ENCODE results near the gene EID1.

EID1 gene

DNA sequence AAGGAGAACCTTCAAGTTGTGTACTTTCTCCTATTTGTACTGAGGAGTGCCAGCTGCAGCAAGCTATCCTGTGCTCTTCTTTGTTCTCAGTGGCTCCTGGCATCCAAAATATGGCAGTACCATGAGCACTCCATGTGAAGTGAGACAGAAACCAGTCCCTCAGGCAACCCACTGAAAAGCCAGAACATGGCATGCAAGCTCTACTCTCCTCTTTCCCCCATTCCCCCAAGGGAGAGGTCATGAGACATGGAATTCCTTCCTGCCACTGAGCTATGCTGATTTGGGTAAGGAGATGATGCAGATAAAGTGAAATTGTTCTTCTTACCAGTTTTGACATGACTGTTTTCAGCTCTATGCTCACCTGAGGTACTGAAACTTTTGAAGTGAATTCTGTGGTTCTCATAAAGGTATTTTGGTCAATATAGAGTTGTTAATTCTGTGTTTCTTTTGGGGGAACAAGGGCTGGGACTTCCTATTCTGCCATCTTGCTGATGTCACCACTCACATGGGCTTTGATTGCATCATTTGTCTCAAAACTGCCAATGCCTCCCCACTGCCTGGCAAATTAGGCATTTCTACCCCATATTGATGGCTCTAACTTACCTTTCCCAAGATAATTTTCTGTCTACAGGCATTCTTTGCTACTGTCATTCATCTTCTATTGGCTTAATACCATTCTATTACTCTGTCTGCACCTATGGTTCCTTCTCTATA, 44.3 kb upstream of the EID1 start:
- TF ChIP-seq, protein P1, sequence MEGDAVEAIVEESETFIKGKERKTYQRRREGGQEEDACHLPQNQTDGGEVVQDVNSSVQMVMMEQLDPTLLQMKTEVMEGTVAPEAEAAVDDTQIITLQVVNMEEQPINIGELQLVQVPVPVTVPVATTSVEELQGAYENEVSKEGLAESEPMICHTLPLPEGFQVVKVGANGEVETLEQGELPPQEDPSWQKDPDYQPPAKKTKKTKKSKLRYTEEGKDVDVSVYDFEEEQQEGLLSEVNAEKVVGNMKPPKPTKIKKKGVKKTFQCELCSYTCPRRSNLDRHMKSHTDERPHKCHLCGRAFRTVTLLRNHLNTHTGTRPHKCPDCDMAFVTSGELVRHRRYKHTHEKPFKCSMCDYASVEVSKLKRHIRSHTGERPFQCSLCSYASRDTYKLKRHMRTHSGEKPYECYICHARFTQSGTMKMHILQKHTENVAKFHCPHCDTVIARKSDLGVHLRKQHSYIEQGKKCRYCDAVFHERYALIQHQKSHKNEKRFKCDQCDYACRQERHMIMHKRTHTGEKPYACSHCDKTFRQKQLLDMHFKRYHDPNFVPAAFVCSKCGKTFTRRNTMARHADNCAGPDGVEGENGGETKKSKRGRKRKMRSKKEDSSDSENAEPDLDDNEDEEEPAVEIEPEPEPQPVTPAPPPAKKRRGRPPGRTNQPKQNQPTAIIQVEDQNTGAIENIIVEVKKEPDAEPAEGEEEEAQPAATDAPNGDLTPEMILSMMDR (IDR thresholded peaks at IDR 0.05; ENCODE audit: insufficient read depth, low read length, poor library complexity, severe bottlenecking) = no peak
- no peak for TF ChIP-seq EZH2phosphoT487 (conservative IDR thresholded peaks at IDR 0.05; ENCODE audit: low read length)
- Histone ChIP-seq H3K27ac (ENCODE audit: low read depth, low read length) (no peak overlapping the region), H4K20me1 (ENCODE audit: low read depth, low read length) (no peaks in the 10 kb centered on the region), H3K9ac (ENCODE audit: low read length) (no peak overlapping the region), H3K27me3 (ENCODE audit: low read length) (no peaks in the 10 kb centered on the region), H3K4me2 (ENCODE audit: low read depth, low read length, poor library complexity, severe bottlenecking) (no peak overlapping the region), H2AFZ (ENCODE audit: low read depth, low read length, severe bottlenecking) (no peak overlapping the region), H3K79me2 (ENCODE audit: insufficient read depth, low read length) (no peaks in the 10 kb centered on the region), H3K4me3 (ENCODE audit: insufficient read depth, low read length, poor library complexity, severe bottlenecking) (no peak overlapping the region), H3K9me2 (replicated peaks; ENCODE audit: insufficient read depth, low read length) (no peaks in the 10 kb centered on the region), H3K9me3 (ENCODE audit: insufficient read depth, low read length) (no peaks in the 10 kb centered on the region), H3F3A (ENCODE audit: insufficient read depth) (no peaks in the 10 kb centered on the region), H3K36me3 (ENCODE audit: low read length) (no peaks in the 10 kb centered on the region)

DNA sequence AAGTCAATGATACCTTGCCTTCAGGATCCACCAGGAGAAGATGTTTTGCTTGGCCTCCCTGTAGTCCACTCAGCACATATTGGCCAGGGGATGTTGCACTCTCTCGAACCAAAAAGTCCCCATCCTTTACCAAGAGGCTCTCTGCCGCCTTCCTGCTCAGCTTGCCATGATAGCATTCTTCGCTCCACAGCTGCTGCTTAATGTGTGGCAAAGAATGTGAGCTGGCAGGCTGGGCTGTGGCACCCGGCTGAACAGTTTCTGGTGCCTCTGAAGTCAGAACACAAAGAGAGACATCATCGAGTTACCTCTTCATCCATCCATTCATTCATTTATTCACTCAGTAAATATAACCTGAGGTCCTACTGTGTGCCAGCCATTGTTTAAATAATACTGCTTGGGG, 43.2 kb upstream of the EID1 start:
- no peaks in the 10 kb centered on the region for H3K9me3 ChIP-seq (ENCODE audit: insufficient read depth, low read length)
- no peaks in the 10 kb centered on the region for H3K9me2 ChIP-seq (replicated peaks; ENCODE audit: insufficient read depth, low read length)
- no peak overlapping the region for H3K4me3 ChIP-seq (ENCODE audit: insufficient read depth, low read length, poor library complexity, severe bottlenecking)
- no peak overlapping the region for H3K9ac ChIP-seq (ENCODE audit: low read length)
- H3K36me3 ChIP-seq (ENCODE audit: low read length) = no peaks in the 10 kb centered on the region
- no peak for TF ChIP-seq EZH2phosphoT487 (conservative IDR thresholded peaks at IDR 0.05; ENCODE audit: low read length)
- TF ChIP-seq, protein P1 (IDR thresholded peaks at IDR 0.05; ENCODE audit: insufficient read depth, low read length, poor library complexity, severe bottlenecking) = no peak
- no peaks in the 10 kb centered on the region for H3K79me2 ChIP-seq (ENCODE audit: insufficient read depth, low read length)
- H2AFZ ChIP-seq (ENCODE audit: low read depth, low read length, severe bottlenecking) = no peak overlapping the region
- no peaks in the 10 kb centered on the region for H4K20me1 ChIP-seq (ENCODE audit: low read depth, low read length)
- no peak overlapping the region for H3K4me2 ChIP-seq (ENCODE audit: low read depth, low read length, poor library complexity, severe bottlenecking)
- no peak overlapping the region for H3K27ac ChIP-seq (ENCODE audit: low read depth, low read length)
- no peaks in the 10 kb centered on the region; the same call in 1 of the 2 replicates for H3K27me3 ChIP-seq (ENCODE audit: low read length)
- H3F3A ChIP-seq (ENCODE audit: insufficient read depth) = no peaks in the 10 kb centered on the region

GRCh38 chr15:48842501-48842900, 35.4 kb upstream of the EID1 start:
- no peaks in the 10 kb centered on the region for H4K20me1 ChIP-seq (ENCODE audit: low read depth, low read length)
- no peak overlapping the region for H2AFZ ChIP-seq (ENCODE audit: low read depth, low read length, severe bottlenecking)
- H3K9ac ChIP-seq (ENCODE audit: low read length) = no peak overlapping the region
- no peaks in the 10 kb centered on the region for H3K9me2 ChIP-seq (replicated peaks; ENCODE audit: insufficient read depth, low read length)
- H3K36me3 ChIP-seq (ENCODE audit: low read length) = no peaks in the 10 kb centered on the region
- TF ChIP-seq, protein P1 (IDR thresholded peaks at IDR 0.05; ENCODE audit: insufficient read depth, low read length, poor library complexity, severe bottlenecking) = no peak
- no peak for TF ChIP-seq EZH2phosphoT487 (conservative IDR thresholded peaks at IDR 0.05; ENCODE audit: low read length)
- H3K79me2 ChIP-seq (ENCODE audit: insufficient read depth, low read length) = no peaks in the 10 kb centered on the region
- no peaks in the 10 kb centered on the region for H3F3A ChIP-seq (ENCODE audit: insufficient read depth)
- H3K4me2 ChIP-seq (ENCODE audit: low read depth, low read length, poor library complexity, severe bottlenecking) = no peak overlapping the region
- no peaks in the 10 kb centered on the region for H3K9me3 ChIP-seq (ENCODE audit: insufficient read depth, low read length)
- no peak overlapping the region for H3K4me3 ChIP-seq (ENCODE audit: insufficient read depth, low read length, poor library complexity, severe bottlenecking)
- H3K27ac ChIP-seq (ENCODE audit: low read depth, low read length) = no peak overlapping the region
- H3K27me3 ChIP-seq (ENCODE audit: low read length) = no peaks in the 10 kb centered on the region; the same call in 1 of the 2 replicates

Data from SU-DHL-6 (cell line).